HG03280 (cell line): ENCODE measurements around the gene MZT1.
"Not testable (repeated sequence)": the region's sequence is repeated elsewhere in the genome, so short reads cannot be mapped to it uniquely, and the experiment has no call there.

ENCODE experiments used
- ATAC-seq: cut with Tn5 transposase; IDR thresholded peaks from one replicate; pipeline ENCODE4 v1.9.1; 2021; ENCODE audit warnings: mild to moderate bottlenecking, moderate library complexity; ENCODE audit not compliant: unreplicated experiment

The MZT1 gene

GRCh38 chr13:72727417-72728289, at the start of gene MZT1, which contains the start of gene BORA:
Gene MZT1, minus strand, starts transcription at chr13:72727629. Its CDS starts 27 bp downstream, at chr13:72727602.
Gene BORA, plus strand, starts transcription at chr13:72727923. Its CDS starts 1,018 bp downstream, at chr13:72728941.
- peak; percentile 95 for ATAC-seq

GRCh38 chr13:72774019-72774418, 46.6 kb upstream of the MZT1 start:
- no peak for ATAC-seq

- no peak for ATAC-seq
Observed at GRCh38 chr13:72763411-72763810, 36.0 kb upstream of the MZT1 start.

GRCh38 chr13:72760189-72760588, 32.8 kb upstream of the MZT1 start:
- no peak for ATAC-seq

GRCh38 chr13:72757792-72758535, 30.5 kb upstream of the MZT1 start:
- no peak for ATAC-seq

- ATAC-seq, result no peak
Observed at GRCh38 chr13:72754111-72754510, 26.7 kb upstream of the MZT1 start.

GRCh38 chr13:72751220-72751619, 23.8 kb upstream of the MZT1 start:
- no peak for ATAC-seq

GRCh38 chr13:72745260-72745659, 17.8 kb upstream of the MZT1 start:
- ATAC-seq, result no peak

GRCh38 chr13:72740015-72740414, 12.6 kb upstream of the MZT1 start:
- no peak for ATAC-seq

GRCh38 chr13:72737033-72737432, 9.6 kb upstream of the MZT1 start:
- no peak for ATAC-seq

GRCh38 chr13:72728290-72728605, 819 bp upstream of the MZT1 start:
- no peak for ATAC-seq

GRCh38 chr13:72726726-72727416, 558 bp downstream of the MZT1 start:
- peak; percentile 22 for ATAC-seq

GRCh38 chr13:72726185-72726584, 1.2 kb downstream of the MZT1 start:
- ATAC-seq, result not testable (repeated sequence)

- ATAC-seq, result no peak
Observed at GRCh38 chr13:72716776-72717175, 10.7 kb downstream of the MZT1 start.

GRCh38 chr13:72700509-72700908, 26.9 kb downstream of the MZT1 start:
- ATAC-seq, result no peak

GRCh38 chr13:72698164-72698563, 29.3 kb downstream of the MZT1 start:
- ATAC-seq, result no peak

GRCh38 chr13:72696579-72696978, 30.9 kb downstream of the MZT1 start:
- ATAC-seq, result no peak

GRCh38 chr13:72694314-72694713, 33.1 kb downstream of the MZT1 start:
- no peak for ATAC-seq

GRCh38 chr13:72693832-72694231, 33.6 kb downstream of the MZT1 start:
- ATAC-seq, result no peak

- ATAC-seq, result no peak
Observed at GRCh38 chr13:72692884-72693514, 34.4 kb downstream of the MZT1 start.

- ATAC-seq, result no peak
Observed at GRCh38 chr13:72689181-72689696, 38.2 kb downstream of the MZT1 start.
